NB4 (cell line): ENCODE measurements around the gene KCNJ10.

ENCODE experiments used
- MAX ChIP-seq: IDR thresholded peaks from 2 replicates; pipeline ENCODE4 v1.6.1; 2011; ENCODE audit warnings: low read depth, low read length
- POLR2A ChIP-seq: IDR thresholded peaks from 2 replicates; pipeline ENCODE4 v1.6.1; 2011; ENCODE audit warnings: mild to moderate bottlenecking; ENCODE audit not compliant: insufficient read length; ENCODE audit errors: extremely low read depth
- TF ChIP-seq, protein P1 (sequence below): IDR thresholded peaks from one replicate; pipeline ENCODE4 v1.5.1; 2012; ENCODE audit warnings: low read depth, low read length

- TF ChIP-seq, protein P1, sequence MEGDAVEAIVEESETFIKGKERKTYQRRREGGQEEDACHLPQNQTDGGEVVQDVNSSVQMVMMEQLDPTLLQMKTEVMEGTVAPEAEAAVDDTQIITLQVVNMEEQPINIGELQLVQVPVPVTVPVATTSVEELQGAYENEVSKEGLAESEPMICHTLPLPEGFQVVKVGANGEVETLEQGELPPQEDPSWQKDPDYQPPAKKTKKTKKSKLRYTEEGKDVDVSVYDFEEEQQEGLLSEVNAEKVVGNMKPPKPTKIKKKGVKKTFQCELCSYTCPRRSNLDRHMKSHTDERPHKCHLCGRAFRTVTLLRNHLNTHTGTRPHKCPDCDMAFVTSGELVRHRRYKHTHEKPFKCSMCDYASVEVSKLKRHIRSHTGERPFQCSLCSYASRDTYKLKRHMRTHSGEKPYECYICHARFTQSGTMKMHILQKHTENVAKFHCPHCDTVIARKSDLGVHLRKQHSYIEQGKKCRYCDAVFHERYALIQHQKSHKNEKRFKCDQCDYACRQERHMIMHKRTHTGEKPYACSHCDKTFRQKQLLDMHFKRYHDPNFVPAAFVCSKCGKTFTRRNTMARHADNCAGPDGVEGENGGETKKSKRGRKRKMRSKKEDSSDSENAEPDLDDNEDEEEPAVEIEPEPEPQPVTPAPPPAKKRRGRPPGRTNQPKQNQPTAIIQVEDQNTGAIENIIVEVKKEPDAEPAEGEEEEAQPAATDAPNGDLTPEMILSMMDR, result no peak
- TF ChIP-seq POLR2A (no peak), MAX (no peak)
These were observed 84.5 kb downstream of the KCNJ10 start for GRCh38 chr1:159985473-159985872.
